SK-N-MC (cell line): ENCODE measurements around the gene PPP2R2B.

Experiments
- EZH2 ChIP-seq: fragments of 200-600 bp; sonication (generic); IDR thresholded peaks from one replicate; pipeline ENCODE4 v1.6.1; 2017; ENCODE audit warnings: antibody characterized with exemption
- FOXP2 ChIP-seq: optimal IDR thresholded peaks from 2 replicates; pipeline ENCODE3; 2011; ENCODE audit warnings: mild to moderate bottlenecking, moderate library complexity; ENCODE audit not compliant: insufficient read depth; ENCODE audit errors: extremely low read length, control extremely low read depth
- POLR2AphosphoS5 ChIP-seq: IDR thresholded peaks from 2 replicates; pipeline ENCODE4 v1.6.1; 2012; ENCODE audit warnings: mild to moderate bottlenecking, low read depth, low read length, borderline replicate concordance

- TF ChIP-seq EZH2, result no peak
- TF ChIP-seq POLR2AphosphoS5, result no peak
- TF ChIP-seq FOXP2, result no peak
Measured at GRCh38 chr5:146606893-146607292, 271.7 kb downstream of the PPP2R2B start.
